Dedifferentiated amniotic fluid mesenchymal stem cell (primary cell): ENCODE measurements around the gene VSTM4.

Source experiments
- DNase-seq: peaks from one replicate; pipeline ENCODE4 v3.0.0-alpha.2; 2016; ENCODE audit errors: extremely low spot score

VSTM4 gene

DNA sequence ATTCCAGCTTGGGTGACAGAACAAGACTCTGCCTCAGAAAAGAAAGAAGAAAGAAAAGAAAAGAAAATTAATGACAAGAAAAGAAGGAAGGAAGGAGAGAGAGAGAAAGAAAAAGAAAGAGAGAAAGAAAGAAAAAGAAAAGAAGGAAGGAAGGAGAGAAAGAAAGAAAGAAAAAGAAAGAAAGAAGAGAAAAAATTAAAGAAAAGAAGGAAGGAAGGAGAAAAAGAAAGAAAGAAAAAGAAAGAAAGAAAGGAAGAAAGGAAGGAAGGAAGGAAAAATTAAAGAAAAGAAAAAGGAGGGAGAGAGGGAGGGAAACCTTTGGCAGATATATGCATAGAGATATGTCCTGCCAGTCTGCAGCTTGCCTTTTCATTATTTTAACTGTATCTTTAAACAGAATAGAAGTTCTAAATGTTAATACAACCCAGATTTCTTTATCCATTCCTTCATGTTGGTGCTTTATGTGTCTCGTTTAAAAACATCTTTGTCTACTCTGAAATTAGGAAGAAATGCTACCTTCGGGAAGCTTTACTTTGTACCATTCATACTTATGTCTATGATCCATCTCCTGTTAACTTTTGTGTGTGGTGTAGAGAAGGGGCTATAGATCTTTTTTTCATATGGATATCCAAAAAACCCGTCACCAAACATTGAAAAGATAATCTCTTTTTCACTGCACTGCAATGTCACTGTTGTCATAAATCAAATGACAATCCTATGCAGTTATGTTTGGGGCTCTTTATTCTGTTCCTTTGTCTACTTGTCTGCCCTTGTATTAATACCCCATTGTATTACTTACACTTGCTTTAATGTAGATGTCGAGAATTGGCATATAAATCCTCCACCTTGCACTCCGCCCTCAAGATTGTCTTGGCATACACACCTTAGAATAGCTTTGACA is 70.8 kb downstream of the VSTM4 start:
- DNase-seq: no peak

DNA sequence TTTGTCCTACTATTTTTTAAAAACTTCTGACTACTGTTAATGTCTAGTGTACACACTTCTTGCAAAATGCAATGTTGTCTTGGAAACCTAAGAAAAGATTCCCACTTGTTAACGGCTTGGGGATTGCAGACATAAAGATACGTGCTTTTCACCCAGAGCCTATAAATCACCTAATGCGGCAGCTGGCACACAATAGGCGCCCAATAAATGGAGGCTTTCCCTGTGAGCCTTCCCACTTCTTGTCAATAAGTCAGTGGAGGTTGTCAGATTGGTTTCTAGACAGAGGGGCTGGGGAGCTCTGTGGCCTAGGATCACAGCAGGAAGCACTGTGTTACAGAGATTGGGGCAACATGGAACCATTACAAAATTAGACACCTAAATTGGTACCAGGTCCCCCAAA is 74.7 kb downstream of the VSTM4 start:
- DNase-seq: no peak

DNA sequence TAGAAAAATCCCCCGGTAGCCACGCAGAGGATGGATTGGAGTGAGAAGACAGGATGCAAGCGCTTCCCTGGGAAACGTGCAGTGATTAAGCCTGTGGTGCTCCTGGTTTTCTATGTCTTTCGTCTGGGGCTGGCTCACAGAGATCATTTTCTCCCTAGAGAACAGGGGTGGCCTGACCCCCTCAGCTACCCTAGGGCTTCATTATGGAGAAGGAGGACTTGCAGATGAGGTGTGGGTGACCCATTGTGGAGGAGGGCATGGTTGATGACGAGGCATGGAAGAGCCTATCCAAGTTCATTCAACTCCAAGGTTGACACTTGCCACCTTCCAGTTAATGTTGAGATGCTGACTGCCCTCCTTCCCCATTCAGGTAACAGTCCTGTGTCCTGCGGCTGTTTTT is 75.9 kb downstream of the VSTM4 start:
- no peak for DNase-seq

DNA sequence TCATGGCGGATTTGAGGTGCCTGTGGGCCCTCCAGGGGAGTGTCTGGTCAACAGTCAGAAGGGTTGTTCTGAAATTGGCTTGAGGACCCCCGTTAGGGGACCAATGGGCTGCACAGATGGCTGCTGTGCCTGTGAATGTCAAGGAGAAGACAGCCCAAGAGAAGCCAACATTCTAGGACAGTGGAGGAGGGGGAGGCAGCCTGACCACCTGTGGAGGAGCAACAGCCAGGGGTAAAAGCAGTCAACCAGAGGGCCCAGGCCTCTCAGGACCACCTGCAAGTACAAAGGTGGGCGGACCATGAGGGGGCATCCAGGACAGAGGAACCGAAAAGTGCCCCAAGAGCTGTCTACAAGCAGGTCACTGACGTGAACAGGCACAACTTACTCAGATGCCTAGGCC is 76.6 kb downstream of the VSTM4 start:
- DNase-seq: no peak

DNA sequence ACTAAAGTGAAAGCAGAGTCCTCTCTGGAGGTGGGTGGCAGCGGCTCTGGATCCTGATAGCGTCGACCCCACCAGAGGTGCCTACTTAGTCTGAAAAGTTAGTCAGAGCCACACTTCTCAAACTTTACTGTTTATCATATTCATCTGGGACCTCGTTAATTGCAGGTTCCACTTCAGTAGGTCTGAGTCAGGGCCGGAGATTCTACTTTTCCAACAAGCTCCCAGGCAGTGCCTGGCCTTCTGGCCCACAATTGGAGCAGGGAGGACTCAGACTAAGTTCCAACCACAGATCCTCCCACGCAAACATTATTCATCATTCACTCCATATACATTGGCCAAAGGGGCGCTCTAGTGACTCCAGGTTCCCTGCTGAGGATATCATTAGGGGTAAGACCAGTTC is 78.1 kb downstream of the VSTM4 start:
- DNase-seq: peak; percentile 79

DNA sequence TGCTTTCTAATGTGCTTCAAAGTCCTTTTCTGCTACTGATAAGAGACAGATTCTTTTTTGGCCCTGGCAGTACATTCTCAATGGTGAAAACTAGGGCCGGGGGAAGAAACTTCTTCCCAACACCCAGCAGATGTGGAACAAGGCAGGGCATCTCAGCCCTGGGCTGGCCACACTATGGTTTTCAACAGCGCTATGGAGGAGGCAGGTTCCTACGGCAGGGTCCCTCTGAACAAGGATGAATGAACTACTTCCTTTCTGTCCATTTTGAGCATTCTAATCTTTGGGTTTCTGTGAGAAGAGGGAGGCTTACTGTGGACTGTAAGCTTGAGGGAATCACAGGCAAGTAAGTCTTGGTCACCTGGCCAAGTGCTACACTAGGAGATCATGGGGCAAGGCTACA is 78.7 kb downstream of the VSTM4 start:
- no peak for DNase-seq

DNA sequence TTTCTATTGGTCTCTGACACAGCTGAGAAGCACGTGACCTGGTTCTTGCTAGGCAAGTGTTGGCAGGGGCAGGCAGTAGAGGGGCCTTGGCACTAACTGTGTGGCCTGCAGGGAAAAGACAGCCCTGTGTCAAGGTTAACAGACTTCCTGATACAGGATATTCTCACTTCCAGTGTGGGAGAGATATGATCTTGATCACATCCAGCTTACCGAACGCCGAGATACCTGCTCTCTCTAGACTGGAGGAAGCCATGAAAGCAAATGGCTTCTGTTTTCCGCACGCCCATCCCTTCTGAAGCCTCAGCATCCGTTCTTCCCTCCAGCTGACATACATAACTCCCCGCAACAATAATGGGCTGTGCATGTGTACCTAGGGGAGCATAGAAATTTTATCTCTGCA is 79.4 kb downstream of the VSTM4 start:
- no peak for DNase-seq

DNA sequence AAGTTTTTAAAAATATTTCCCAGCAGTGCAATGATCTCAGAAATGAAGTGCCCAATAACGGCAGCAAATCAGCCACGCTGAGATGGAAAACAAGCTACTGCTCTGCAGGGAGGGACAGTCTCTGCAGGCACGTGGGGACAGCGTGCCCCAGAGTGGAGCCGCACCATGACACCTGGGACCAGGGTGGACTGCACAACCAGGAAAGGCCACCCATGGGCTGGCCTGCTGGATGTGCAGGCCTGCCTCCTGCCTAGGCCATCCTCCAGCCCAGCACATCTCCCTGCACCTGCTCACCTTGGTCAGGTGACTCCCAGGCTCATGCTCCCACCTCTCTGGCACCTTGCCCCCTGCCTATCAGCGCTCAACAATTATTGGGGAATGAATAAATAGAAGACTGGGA is 80.4 kb downstream of the VSTM4 start:
- DNase-seq: no peak

DNA sequence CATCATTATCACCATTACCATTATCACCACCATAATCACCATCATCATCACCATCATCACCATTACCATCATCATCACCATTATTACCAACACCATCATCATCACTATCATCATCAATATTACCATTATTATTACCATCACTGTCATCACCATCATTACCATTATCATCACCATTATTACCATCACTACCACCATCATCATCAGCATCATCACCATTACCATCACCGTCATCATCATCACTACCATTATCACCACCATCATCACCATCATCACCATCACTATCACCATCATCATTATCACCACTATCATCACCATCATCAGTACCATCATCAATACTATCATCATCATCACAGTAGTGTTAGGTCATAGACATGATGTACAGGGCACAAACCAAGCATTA is 81.4 kb downstream of the VSTM4 start:
- DNase-seq: no peak

DNA sequence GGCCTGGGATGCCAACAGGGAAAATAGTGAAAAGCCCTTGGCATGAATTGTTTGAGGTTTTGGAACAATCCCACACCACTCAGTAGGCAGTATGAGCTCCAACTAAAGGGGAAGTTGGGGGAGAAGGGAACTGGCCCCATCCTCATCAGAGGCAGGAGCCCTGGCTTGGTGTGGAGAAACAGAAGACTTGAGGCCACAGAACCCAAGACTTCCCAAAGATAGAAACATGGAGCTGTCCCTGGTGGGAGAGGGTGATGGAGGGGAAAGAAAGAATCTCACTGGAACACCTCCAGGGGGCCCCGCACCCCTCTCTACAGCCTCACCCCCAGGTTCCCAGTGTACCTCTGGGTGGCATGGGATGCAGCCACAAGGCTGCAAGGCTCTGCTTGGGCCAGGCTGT is 85.7 kb downstream of the VSTM4 start:
- no peak for DNase-seq

DNA sequence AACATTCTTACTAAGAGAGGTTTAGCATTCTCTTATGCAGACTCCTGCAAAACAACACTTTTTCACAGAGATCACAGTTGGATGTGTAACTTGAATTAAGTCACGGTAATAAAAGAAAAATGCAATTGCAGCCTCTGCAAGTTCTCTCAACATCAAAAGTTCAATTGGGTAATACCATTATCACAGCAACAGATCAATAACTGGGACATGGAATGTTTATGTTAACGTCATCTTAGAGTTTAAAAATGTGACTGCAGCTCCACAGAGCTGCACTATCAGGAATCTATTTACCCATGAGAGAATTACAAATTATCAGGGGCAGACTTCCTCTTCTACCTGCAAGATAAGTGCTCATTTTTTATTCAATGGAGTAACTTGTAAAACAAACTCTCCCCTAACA is 86.7 kb downstream of the VSTM4 start:
- no peak for DNase-seq

DNA sequence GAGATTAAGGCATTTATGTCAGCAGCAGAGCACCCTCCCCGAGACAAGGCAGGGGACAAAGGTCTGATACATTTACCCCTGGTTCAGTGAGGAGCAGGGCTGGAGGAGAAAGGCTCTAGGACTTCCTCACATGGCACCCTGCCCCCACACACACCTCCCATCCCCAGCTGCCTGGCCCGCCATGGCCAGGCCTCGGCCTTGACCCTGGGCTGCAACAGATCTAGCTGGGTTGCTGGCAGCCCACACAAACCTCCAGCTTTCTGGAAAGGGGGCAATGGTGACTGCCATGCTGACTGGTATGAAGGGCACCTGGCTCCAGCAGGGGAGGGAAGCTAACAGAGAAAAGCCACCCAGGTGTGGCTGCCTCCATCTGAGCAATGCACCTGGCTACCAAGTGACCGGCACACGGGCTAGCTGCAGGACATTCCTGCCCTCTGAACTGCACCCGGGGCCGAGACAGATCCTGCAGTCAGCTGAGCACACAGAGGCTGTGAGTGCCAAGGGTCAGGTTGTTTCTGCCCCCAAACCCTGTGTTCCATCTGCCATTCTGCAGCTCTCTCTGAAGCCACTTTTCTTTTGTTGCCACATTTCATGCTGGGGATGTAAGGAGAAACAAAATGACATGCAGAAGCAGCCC is 89.9 kb downstream of the VSTM4 start:
- no peak for DNase-seq

DNA sequence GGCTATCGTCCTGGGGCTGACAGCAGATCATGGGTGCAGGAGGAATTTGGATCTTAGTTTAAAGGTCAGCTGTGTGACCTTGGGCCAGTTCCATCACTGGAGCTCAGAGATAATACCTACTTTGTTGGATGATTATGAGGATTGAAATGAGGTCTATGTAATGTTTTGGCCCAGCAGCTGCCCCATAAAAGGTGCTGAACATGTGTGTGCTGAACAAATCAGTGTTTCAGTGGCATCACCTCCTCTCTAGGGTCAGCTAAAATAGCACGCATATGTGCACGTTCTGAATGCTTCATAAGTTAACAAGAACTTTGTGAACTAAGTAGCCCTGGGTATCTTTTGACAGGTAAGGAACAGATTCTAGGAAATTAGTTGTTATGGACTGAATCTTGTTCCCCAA is 90.8 kb downstream of the VSTM4 start:
- DNase-seq: no peak

DNA sequence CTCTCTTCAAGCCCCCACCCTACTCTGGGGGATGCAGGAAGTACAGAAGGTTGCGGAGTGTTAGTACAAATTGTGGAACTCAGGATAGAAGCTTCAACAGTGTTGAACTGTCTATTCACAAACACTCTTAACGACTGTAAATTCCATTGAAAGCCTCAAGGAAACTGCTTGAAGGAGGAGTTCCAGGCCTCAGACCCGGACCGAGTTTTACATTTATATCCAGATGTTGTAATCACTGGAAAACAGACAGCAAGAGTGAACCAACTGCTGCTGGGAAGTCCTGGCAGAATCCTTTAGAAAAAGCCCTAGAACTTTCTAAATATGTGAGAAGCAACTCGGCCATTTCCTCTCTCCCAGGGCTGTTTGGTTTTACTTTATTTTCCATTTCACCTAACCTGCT is 91.6 kb downstream of the VSTM4 start:
- peak; percentile 67 for DNase-seq

DNA sequence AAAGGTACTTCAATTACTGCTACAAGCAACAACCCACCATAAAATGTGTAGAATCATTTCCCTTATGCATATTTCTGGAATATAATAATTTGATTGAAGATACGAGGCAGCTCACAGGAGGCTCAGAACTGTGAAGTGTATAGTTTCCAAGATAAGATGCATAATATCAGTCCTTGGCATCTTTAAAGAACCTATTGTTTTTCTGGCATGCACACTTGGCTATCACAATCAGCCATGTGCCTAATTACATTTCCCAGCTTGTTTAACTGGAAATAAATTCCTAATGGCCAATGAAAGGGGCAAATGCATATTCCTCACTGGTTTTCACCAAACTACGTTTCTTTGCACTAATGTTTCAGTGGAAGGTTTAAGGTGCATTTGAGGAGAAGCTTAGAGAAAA is 92.3 kb downstream of the VSTM4 start:
- no peak for DNase-seq

DNA sequence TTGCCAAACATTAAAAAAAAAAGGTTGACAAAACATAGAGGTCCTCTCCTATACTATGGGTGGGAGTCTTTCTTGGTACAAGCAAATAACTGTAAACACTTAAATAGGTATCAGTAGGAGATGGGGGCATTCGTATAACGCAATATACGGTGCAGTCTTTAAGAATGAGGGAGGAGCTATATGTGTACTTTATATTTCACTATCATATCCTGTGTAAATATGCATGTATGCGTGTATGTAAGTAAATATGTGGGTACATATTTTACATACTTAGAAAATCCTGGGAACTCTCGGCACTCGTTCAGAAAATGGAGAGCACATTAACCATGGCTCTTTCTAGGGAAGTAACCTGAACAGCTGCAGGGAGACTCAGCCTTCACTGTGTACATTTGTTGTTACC is 93.6 kb downstream of the VSTM4 start:
- no peak for DNase-seq

DNA sequence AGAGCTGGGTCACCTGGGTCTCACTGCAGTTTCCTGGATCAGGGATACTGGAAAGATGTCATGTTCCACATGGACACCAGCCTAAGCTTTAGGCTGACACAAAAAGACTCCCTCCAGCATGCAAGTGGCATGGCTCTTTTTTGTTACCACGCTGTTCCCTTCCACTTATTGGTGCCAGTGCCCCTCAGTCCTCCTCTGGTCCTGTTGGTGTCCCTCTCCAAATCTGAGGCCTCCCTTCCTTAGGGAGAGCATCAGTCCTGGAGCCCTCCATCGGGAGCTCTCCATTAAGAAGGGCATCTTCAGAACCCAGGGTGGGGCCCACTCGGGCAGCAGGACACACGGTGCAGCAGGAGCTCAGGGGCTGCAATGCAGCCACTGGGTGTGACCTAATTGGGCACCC is 99.6 kb downstream of the VSTM4 start:
- DNase-seq: no peak

DNA sequence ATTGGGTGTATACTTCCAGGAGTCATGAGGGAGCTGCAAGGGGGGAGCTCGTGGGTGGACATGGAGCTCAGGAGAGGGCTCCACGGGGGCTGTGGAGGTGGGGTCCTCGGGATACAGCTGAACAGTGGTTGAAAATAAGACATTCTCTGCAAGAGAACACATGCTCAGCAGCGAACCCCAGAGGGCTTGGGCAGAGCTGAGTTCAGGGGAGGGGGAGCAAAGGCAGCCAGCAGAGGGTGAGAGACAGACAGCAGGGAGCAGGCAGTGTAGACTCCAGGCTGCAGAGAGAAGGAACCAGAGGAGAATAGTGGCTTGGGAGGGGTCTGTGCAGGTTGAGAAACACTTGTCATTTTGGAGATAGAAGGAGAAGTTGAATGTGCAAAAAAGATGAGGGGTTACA is 102.7 kb downstream of the VSTM4 start:
- DNase-seq: no peak

DNA sequence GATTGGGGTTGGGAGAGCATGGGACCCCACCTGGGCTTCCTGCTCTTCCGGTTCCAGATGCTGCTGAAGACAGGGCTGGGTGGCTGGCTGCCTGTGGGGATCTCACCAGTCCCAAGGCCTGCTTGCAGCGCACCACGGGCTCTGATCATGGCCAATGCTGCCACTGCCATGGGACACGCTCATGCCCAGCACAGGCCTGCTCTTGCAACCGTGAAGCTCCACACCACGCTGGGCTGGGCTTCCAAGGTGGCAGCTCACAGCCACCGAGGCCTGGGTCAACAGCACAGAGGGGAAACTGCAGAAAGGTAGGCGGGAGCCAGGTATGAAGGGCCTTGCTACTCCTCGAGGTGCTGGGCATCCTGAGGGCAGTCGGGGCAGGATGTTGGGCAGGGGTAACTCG is 103.6 kb downstream of the VSTM4 start:
- DNase-seq: no peak

DNA sequence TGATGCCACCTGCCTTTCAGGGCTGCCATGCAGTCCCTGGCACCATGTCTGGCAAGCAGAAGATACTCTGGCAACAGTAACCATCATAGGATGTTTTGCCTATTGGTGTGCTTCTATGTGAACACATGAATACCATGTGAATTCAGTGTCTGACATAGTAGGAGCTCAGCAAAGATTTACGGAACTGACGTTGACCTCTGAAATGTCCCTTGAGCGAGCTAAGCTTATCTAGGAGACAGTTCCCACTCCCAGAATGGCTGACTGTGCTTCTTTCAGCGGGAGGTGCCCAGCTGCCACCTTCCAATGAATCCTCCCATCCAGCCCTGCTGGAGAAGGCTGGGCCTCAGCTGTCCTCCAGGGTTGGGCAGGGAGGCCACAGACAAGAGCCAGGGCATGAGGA is 104.5 kb downstream of the VSTM4 start:
- DNase-seq: no peak

DNA sequence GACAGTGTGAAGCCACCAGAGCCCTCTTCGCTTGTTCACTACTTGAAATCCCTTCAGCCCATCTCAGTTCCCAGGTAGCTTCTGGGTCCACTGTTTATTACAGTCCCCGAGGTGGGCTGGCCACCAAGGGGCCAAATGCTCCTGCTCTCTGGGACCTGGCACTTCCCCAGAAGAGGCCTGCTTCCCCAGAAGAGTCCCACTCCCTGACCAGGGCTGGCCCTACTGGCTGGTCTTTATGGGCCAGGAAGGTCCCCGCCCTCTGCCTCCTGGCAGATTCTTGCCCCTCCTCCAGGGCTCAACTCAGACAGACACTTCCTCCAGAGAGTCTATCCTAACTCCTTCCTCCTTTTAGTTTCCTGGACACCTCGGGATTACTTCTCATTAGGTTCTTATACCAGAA is 105.0 kb downstream of the VSTM4 start:
- DNase-seq: no peak

DNA sequence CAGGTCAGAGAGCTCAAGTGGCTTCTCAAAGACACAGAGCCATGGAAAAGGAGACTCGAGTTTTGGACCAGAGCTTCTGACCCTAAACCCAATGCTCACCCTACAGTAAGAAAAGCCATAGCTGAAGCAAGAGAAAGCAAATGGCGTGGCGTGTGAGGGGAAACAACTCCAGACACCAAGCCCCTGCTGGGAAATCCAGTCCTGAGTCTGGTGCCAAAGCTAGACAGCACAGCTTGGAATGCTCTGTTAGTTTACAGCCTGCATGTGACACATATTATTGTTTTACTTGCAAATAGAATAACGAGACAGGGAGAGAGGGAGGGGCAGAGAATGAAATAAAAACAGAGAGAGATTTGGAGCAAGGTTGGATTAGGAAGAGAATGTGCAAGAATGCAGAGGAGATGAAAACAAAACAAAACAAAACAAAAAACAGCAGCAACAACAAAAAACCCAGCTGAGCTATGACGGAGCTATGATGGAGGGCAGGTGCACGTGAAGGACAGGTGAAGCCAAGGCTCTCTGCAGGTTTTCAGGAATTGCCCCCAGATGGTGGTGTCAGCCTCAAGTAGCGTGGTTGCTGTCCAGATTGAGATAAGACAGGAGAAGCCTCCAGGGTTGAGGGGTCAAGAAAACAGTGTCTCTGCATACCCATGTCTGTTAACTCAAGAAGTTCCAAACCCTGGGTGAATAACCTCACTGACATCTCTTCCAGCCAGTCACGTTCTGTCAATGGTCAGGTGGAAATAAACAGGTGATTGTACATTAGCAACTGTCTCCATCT is 105.9 kb downstream of the VSTM4 start:
- DNase-seq: no peak
